Psoas muscle (tissue), 8 donors: ENCODE data around the gene MT1H. TPM values are rescaled to one million over a fixed set of nuclear protein-coding genes. Genes with fewer than 3 reads are reported as not detected.
"Not testable (repeated sequence)": the region's sequence is repeated elsewhere in the genome, so short reads cannot be mapped to it uniquely, and the experiment has no call there.

Source experiments
- ATAC-seq, 4 donors: fragments of 200-7000 bp; cut with Tn5 transposase; one replicate each; pipeline ENCODE4 v1.9.1; 2020; ENCODE audit warnings: moderate library complexity in 3 of 4, mild to moderate bottlenecking in 2 of 4
- DNase-seq, 2 donors: peaks; one replicate each; pipeline ENCODE4 v3.0.0-alpha.2; 2020
- H3K27ac ChIP-seq: fragments of 200-600 bp; one replicate; pipeline ENCODE4 v1.8.0; 2022
- H3K27me3 ChIP-seq, 3 donors: fragments of 200-600 bp in 1 of 3; one replicate each; pipeline versions ENCODE4 v1.6.1 to v1.8.0; 2013 to 2022; ENCODE audit warnings: low read length in 2 of 3, mild to moderate bottlenecking in 2 of 3, moderate library complexity in 1 of 3; ENCODE audit not compliant: insufficient read depth in 3 of 3
- H3K36me3 ChIP-seq, 2 donors: fragments of 200-600 bp in 1 of 2; one replicate each; pipeline versions ENCODE4 v1.6.1 to v1.8.0; 2013 to 2022; ENCODE audit warnings: low read depth in 1 of 2, mild to moderate bottlenecking in 1 of 2, moderate library complexity in 1 of 2; ENCODE audit not compliant: insufficient read depth in 1 of 2
- H3K4me1 ChIP-seq: fragments of 200-600 bp; one replicate; pipeline ENCODE4 v1.8.0; 2022
- H3K4me3 ChIP-seq: fragments of 200-600 bp; one replicate; pipeline ENCODE4 v1.8.0; 2022; ENCODE audit warnings: mild to moderate bottlenecking
- H3K9me3 ChIP-seq: fragments of 200-600 bp; one replicate; pipeline ENCODE4 v1.8.0; 2022
- WGBS, 3 donors: extraction: QIAGEN DNeasy Blood & Tissue Kit; methylation state at CpG; one replicate each; pipeline versions ENCODE4 v1.1.6 to v1.1.7; 2013; 5-methylcytosine and 5-hydroxymethylcytosine counted together
- intact Hi-C, 2 donors: fragments of 100-400 bp; cut with DNase I; formaldehyde crosslinking; loops; one replicate each; pipeline versions ENCODE4 v1.11.0 to v1.14.2; 2022
- polyA plus RNA-seq, 3 donors: library from polyadenylated mRNA; stranded (reverse); fragments of 200-250 nt; gene quantifications; one replicate each; pipeline ENCODE4 v1.2.3, GENCODE V29; 2013
- total RNA-seq, 4 donors: library from RNA; stranded (reverse); fragmentation: NEBNext Ultra II Directional in 2 of 4; extraction: Animal tissue kit (Norgen Biotek cat#: 25700) in 2 of 4; gene quantifications; one replicate each; pipeline versions ENCODE4 v1.2.1 to v1.2.4, GENCODE V29; 2021 to 2023
- TF ChIP-seq, protein P1 (sequence below): fragments of 200-600 bp; IDR thresholded peaks from one replicate; pipeline ENCODE4 v1.8.0; 2022; ENCODE audit warnings: antibody characterized with exemption
- donor health status: healthy with polysubstance abuse.
- donor health status: DM: no; HTN: no; CAD: no; lungs with moderate emphysema.
- donor health status: Bipolar disorder and iron deficiency.
- donor health status: healthy.
- donor health status: DM: yes; HTN: yes; CAD: no.
- donor health status: DM: no; HTN: no; CAD: no.
- donor health status: DM: no; HTN: no; CAD: no.
- donor health status: DM: yes; HTN: yes; CAD: no.

Gene MT1H
- total and polyA plus RNA-seq, 7 donors, result not detected

- WGBS, 3 donors, result 21 to 24% (median 22%) methylated on average over 38 to 46 of the region's 46 CpGs
- no peaks in the 10 kb centered on the region for H3K36me3 ChIP-seq
- TF ChIP-seq, protein P1, sequence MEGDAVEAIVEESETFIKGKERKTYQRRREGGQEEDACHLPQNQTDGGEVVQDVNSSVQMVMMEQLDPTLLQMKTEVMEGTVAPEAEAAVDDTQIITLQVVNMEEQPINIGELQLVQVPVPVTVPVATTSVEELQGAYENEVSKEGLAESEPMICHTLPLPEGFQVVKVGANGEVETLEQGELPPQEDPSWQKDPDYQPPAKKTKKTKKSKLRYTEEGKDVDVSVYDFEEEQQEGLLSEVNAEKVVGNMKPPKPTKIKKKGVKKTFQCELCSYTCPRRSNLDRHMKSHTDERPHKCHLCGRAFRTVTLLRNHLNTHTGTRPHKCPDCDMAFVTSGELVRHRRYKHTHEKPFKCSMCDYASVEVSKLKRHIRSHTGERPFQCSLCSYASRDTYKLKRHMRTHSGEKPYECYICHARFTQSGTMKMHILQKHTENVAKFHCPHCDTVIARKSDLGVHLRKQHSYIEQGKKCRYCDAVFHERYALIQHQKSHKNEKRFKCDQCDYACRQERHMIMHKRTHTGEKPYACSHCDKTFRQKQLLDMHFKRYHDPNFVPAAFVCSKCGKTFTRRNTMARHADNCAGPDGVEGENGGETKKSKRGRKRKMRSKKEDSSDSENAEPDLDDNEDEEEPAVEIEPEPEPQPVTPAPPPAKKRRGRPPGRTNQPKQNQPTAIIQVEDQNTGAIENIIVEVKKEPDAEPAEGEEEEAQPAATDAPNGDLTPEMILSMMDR, result no peak
- peaks cover 2 to 55% (median 4%) of the 10 kb centered on the region in 3 donors for H3K27me3 ChIP-seq
- H3K9me3 ChIP-seq, result no peaks in the 10 kb centered on the region
- H3K27ac ChIP-seq, result no peak within 1 kb of the TSS
- intact Hi-C loops, result no loop called here
- H3K4me3 ChIP-seq, result peak within 1 kb of the TSS; percentile 30
- DNase-seq (peak; percentile 68 to 78), ATAC-seq (peak; percentile 72 to 78 (median 76))
- no peaks in the 10 kb centered on the region for H3K4me1 ChIP-seq
Measured at GRCh38 chr16:56667581-56668571, 1.7 kb upstream of the MT1H start, which contains the start of gene MT1G. MT1G (minus strand) TSS chr16:56668065; CDS start chr16:56667993, 72 bp downstream.

GRCh38 chr16:56669840-56670619 is 416 bp downstream of the MT1H start:
- H3K27me3 ChIP-seq, result peaks cover 0 to 45% (median 4%) of the 10 kb centered on the region in 3 donors
- ATAC-seq (no peak), DNase-seq (no peak)
- H3K36me3 ChIP-seq, result no peaks in the 10 kb centered on the region
- H3K27ac ChIP-seq, result no peak overlapping the region
- intact Hi-C loops, result loop anchor here in 1 of 2 donors (5.0 kb wide), 1 partner anchor 38 kb away; the partner anchor contains the start of gene MT1M
- 41 to 43% (median 42%) methylated on average over 19 of the region's 19 CpGs for WGBS, 3 donors
- TF ChIP-seq, protein P1, result no peak
- H3K4me1 ChIP-seq, result no peaks in the 10 kb centered on the region
- no peak overlapping the region for H3K4me3 ChIP-seq
- H3K9me3 ChIP-seq, result no peaks in the 10 kb centered on the region

DNA sequence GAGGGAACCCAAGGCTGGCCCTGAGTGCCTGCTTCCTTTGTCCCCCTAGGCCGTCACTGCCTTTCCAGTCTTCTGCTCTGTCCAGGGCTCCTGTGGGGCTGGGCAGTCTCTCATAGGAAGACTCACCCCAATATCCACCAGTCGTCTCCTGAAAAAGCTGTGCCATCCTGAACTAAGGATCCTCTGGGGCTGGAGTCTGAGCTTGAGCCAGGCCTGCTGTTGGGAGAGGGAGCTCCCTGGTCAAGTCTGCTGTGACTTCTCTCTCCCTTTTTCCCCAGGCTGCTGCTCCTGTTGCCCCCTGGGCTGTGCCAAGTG is 963 bp downstream of the MT1H start:
- Histone ChIP-seq H3K27me3 (peaks cover 0 to 45% (median 4%) of the 10 kb centered on the region in 3 donors), H3K36me3 (no peaks in the 10 kb centered on the region), H3K4me1 (no peaks in the 10 kb centered on the region), H3K9me3 (no peaks in the 10 kb centered on the region), H3K4me3 (no peak overlapping the region), H3K27ac (no peak overlapping the region)
- TF ChIP-seq, protein P1, result no peak
- intact Hi-C loops, result loop anchor here in 1 of 2 donors (5.0 kb wide), 1 partner anchor 38 kb away; the partner anchor contains the start of gene MT1M
- 56 to 72% (median 68%) methylated on average over 2 of the region's 2 CpGs for WGBS, 3 donors
- DNase-seq (no peak), ATAC-seq (no peak)

- peaks cover 0 to 48% (median 4%) of the 10 kb centered on the region in 3 donors for H3K27me3 ChIP-seq
- not testable (repeated sequence) for H3K36me3 ChIP-seq, DNase-seq, H3K27ac ChIP-seq, H3K4me1 ChIP-seq, H3K9me3 ChIP-seq, H3K4me3 ChIP-seq
- peak in 1 of 4 donors; percentile 14 for ATAC-seq
- intact Hi-C loops, result loop anchor here in 1 of 2 donors (2.0 to 5.0 kb wide), 3 partner anchors 31 to 69 kb away; partner anchors contain the start of gene MT1M
- 44 to 73% (median 58%) methylated on average over 2 of the region's 2 CpGs for WGBS, 3 donors
Measured at GRCh38 chr16:56671691-56672090, 2.1 kb downstream of the MT1H start.

DNA sequence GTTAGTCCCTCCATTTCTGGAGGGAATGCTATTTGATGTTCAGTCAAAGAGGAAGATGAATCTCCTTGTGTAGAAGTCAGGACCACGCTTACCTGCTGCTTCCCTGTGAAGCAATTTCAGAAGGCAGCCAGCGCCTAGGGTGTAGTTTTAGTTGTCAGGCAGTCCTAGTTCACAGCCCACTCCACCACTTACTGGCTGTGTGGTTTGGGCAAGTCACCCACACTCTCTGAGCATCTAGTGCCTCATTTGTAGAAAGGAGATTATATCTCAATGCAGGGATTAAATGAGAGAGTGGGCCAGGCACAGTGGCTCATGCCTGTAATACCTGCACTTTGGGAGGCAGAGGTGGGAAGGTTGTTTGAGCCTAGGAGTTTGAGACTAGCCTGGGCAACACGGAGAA is 2.6 kb downstream of the MT1H start:
- WGBS, 3 donors, result 80 to 98% (median 97%) methylated on average over 3 of the region's 3 CpGs
- not testable (repeated sequence) for H3K4me3 ChIP-seq, DNase-seq, H3K27ac ChIP-seq, ATAC-seq, H3K9me3 ChIP-seq, H3K4me1 ChIP-seq, H3K36me3 ChIP-seq
- peaks cover 0 to 44% (median 4%) of the 10 kb centered on the region in 3 donors for H3K27me3 ChIP-seq
- intact Hi-C loops, result loop anchor here in 1 of 2 donors (2.0 to 5.0 kb wide), 3 partner anchors 31 to 69 kb away; partner anchors contain the start of gene MT1M
